MCF 10A (cell line): ENCODE data around the gene CEP63. TPM values are rescaled to one million over a fixed set of nuclear protein-coding genes. Genes with fewer than 3 reads are reported as not detected.

Experiments
- BruUV-seq: library from RNA; stranded (reverse); fragments of 400-500 nt; replicated peaks from 2 replicates; lab custom pipeline; 2021; lab: Mats Ljungman, UMichigan
- CTCF ChIA-PET: fragments of 300-600 bp; sonication (Branson Sonifier 250); formaldehyde crosslinking; extraction: SDS; loops from one replicate; lab custom pipeline; 2021; ENCODE audit warnings: antibody characterized with exemption, inconsistent platforms; lab: Yijun Ruan, JAX
- POLR2A ChIA-PET: fragments of 300-600, 350-650 bp; sonication (Branson Sonifier 250); formaldehyde crosslinking; extraction: SDS; loops from one replicate; lab custom pipeline; 2020; ENCODE audit warnings: antibody characterized with exemption, inconsistent platforms; lab: Yijun Ruan, JAX
- DNase-seq: peaks from one replicate; pipeline ENCODE4 v3.0.0-alpha.2; 2018; ENCODE audit not compliant: unreplicated experiment
- H3K27ac Mint-ChIP-seq: one replicate; pipeline ENCODE4 v1.8.0; 2022; ENCODE audit warnings: mild to moderate bottlenecking, low read depth, mixed read lengths; ENCODE audit not compliant: unreplicated experiment
- H3K27me3 Mint-ChIP-seq: one replicate; pipeline ENCODE4 v1.8.0; 2022; ENCODE audit warnings: mixed read lengths; ENCODE audit not compliant: insufficient read depth, unreplicated experiment
- H3K36me3 Mint-ChIP-seq: one replicate; pipeline ENCODE4 v1.8.0; 2022; ENCODE audit warnings: mild to moderate bottlenecking, moderate library complexity, mixed read lengths; ENCODE audit not compliant: insufficient read depth, unreplicated experiment
- H3K4me1 Mint-ChIP-seq: one replicate; pipeline ENCODE4 v1.8.0; 2022; ENCODE audit warnings: mixed read lengths; ENCODE audit not compliant: insufficient read depth, unreplicated experiment
- H3K4me3 Mint-ChIP-seq: one replicate; pipeline ENCODE4 v1.8.0; 2022; ENCODE audit warnings: mild to moderate bottlenecking, moderate library complexity, mixed read lengths; ENCODE audit not compliant: unreplicated experiment
- H3K9me3 Mint-ChIP-seq: one replicate; pipeline ENCODE4 v1.8.0; 2022; ENCODE audit warnings: mixed read lengths; ENCODE audit not compliant: unreplicated experiment
- intact Hi-C: fragments of 100-400 bp; cut with micrococcal nuclease; formaldehyde crosslinking; loops from 2 replicates; pipeline ENCODE4 v1.14.1; 2022
- total RNA-seq: library from RNA; stranded (reverse); gene quantifications from 2 replicates; pipeline ENCODE4 v1.2.3, GENCODE V29; 2022
- TF ChIP-seq, protein P1 (sequence below): fragments of 200-600 bp; IDR thresholded peaks from one replicate; pipeline ENCODE4 v1.8.0; 2022; ENCODE audit warnings: antibody characterized with exemption, mild to moderate bottlenecking; ENCODE audit not compliant: unreplicated experiment

Gene CEP63
- total RNA-seq, 1 experiment from 2014 or later, result 40.0 TPM

DNA sequence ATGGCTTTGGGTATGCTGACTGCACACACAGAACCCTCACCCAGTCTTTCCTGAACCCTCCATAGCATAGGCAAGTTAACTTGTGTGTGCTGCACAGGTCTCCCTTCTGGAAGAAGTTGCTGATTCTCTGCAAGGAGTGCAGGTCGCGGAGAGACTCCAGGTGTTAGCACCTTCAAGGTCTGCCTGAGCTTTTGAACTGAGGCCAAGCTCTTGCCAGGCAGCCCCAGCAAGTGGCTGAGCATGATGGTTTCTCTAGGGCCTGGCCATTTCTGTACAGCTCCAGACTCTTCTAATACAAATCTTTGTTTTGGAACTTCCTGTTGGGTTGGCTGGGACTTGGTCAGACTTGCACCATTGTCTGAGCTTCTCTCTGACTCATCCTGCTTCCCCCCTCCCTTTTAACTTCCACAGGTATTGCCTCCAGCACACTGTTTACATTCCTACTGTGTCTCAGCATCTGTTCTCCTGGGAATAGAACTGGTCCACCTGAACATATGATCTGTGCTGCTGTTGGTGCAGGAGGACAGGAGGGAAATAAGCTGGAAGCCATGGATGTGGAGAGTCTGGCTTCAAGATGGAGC lies 111.6 kb downstream of the CEP63 start:
- H3K4me3 Mint-ChIP-seq, result no peak overlapping the region
- BruUV-seq, result no TSS peak
- no peaks in the 10 kb centered on the region for H3K36me3 Mint-ChIP-seq
- peak; percentile 82 for DNase-seq
- peaks cover 10% of the 10 kb centered on the region for H3K4me1 Mint-ChIP-seq
- intact Hi-C loops, result loop anchor here (5.0 kb wide), 1 partner anchor 200 kb away; the partner anchor contains the start of gene EPHB1
- no peaks in the 10 kb centered on the region for H3K27me3 Mint-ChIP-seq
- TF ChIP-seq, protein P1, sequence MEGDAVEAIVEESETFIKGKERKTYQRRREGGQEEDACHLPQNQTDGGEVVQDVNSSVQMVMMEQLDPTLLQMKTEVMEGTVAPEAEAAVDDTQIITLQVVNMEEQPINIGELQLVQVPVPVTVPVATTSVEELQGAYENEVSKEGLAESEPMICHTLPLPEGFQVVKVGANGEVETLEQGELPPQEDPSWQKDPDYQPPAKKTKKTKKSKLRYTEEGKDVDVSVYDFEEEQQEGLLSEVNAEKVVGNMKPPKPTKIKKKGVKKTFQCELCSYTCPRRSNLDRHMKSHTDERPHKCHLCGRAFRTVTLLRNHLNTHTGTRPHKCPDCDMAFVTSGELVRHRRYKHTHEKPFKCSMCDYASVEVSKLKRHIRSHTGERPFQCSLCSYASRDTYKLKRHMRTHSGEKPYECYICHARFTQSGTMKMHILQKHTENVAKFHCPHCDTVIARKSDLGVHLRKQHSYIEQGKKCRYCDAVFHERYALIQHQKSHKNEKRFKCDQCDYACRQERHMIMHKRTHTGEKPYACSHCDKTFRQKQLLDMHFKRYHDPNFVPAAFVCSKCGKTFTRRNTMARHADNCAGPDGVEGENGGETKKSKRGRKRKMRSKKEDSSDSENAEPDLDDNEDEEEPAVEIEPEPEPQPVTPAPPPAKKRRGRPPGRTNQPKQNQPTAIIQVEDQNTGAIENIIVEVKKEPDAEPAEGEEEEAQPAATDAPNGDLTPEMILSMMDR, result no peak
- ChIA-PET POLR2A (interaction anchor here (0.6 to 0.8 kb wide), 2 partner anchors 1294 to 1445 kb away, joined by 3 to 4 read pairs; no protein-coding TSS in a partner anchor), CTCF (interaction anchor here (0.6 to 0.9 kb wide), 2 partner anchors 8 to 157 kb away, joined by 5 to 6 read pairs; no protein-coding TSS in a partner anchor)
- H3K9me3 Mint-ChIP-seq, result no peaks in the 10 kb centered on the region
- no peak overlapping the region for H3K27ac Mint-ChIP-seq

DNA sequence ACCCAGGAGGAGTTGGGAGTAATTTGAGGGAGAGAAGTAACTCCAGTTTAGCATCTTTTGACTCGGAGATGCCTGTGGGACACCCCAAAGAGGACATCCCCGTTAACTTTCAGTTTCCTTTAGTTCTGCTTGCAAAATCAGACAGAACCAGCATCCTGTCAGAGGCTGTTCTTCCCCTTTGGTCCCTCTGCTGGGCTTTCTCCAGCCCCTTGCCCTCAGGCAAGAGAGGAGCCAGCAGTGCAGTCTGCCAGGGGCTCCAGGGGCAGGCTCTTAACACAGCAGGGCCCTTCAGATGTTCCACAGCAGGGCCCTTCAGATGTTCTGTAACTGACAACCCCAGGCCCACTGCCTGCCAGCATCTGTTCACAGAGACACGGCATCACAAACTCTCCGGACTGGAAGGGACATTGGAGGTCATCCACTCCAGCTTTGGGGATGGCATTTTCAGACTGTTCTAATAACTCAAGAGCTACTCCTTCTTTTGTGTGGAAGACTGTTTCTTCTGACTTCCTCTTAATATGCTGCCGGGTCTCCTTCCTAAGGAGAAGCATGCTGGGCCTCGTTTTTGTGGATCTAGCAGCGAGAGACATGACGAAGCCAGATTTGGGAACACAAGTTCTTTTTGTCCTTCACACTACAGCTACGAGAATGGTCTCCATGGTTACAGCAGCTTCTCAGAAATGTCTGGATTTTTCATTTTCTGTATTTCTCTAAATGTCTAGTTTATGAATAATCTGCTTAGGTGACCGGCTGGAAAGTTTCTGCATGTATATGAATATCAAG lies 113.1 kb downstream of the CEP63 start:
- no peaks in the 10 kb centered on the region for H3K27me3 Mint-ChIP-seq
- POLR2A ChIA-PET, result interaction anchor here (0.8 kb wide), 1 partner anchor 1106 kb away, joined by 3 read pairs; no protein-coding TSS in a partner anchor
- DNase-seq, result no peak
- intact Hi-C loops, result loop anchor here (5.0 kb wide), 1 partner anchor 198 kb away; the partner anchor contains the start of gene EPHB1
- no peak overlapping the region for H3K27ac Mint-ChIP-seq
- CTCF ChIA-PET, result interaction anchor here (0.6 to 0.8 kb wide), 4 partner anchors 41 to 1443 kb away, joined by 3 to 4 read pairs (median 4); no protein-coding TSS in a partner anchor
- TF ChIP-seq, protein P1, result no peak
- H3K4me1 Mint-ChIP-seq, result peaks cover 10% of the 10 kb centered on the region
- H3K36me3 Mint-ChIP-seq, result no peaks in the 10 kb centered on the region
- no peaks in the 10 kb centered on the region for H3K9me3 Mint-ChIP-seq
- BruUV-seq, result no TSS peak
- H3K4me3 Mint-ChIP-seq, result no peak overlapping the region

DNA sequence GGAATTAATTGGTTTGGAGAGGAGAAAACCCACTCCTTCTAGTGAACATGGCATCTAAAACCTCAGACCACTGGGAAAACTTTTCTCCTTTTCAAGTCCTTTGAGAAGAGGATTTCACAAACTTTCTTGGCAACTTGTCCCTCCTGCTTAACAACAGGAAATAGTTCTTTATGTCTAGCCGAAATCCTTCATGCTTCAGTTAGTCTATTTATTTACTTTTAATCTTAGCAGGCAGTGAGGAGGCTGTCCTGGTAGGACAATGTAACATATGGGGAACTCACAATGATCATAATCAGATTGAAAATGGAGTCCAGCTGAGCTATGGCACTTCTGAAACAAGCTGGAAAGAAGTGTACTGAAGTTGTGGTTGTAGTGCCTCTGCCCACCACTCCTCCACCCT lies 114.3 kb downstream of the CEP63 start:
- TF ChIP-seq, protein P1, result no peak
- DNase-seq, result peak; percentile 32
- no TSS peak for BruUV-seq
- CTCF ChIA-PET, result interaction anchor here (0.5 to 4.7 kb wide), 45 partner anchors 10 to 1452 kb away, joined by 3 to 53 read pairs (median 4); partner anchors contain the start of gene EPHB1
- H3K9me3 Mint-ChIP-seq, result no peaks in the 10 kb centered on the region
- peaks cover 10% of the 10 kb centered on the region for H3K4me1 Mint-ChIP-seq
- intact Hi-C loops, result no loop called here
- POLR2A ChIA-PET, result interaction anchor here (0.9 kb wide), 1 partner anchor 155 kb away, joined by 3 read pairs; no protein-coding TSS in a partner anchor
- no peaks in the 10 kb centered on the region for H3K27me3 Mint-ChIP-seq
- H3K36me3 Mint-ChIP-seq, result no peaks in the 10 kb centered on the region
- no peak overlapping the region for H3K4me3 Mint-ChIP-seq
- no peak overlapping the region for H3K27ac Mint-ChIP-seq
